ENCODE results near the gene WDFY3. TPM values are rescaled to one million over a fixed set of nuclear protein-coding genes. Genes with fewer than 3 reads are reported as not detected.

The WDFY3 gene
- 12.2 and 20.9 TPM in 2 replicates for total RNA-seq (2014; rRNA removed; shearing (Covaris generic))

GRCh38 chr4:84966382-84967242 lies at the start of gene WDFY3:
TSS of gene WDFY3 (minus strand) at chr4:84966690. CDS start at chr4:84860591, 106,099 bp downstream.
- peak; percentile 88 for DNase-seq (ENCODE audit: low read depth)

- DNase-seq (ENCODE audit: low read depth) = peak; percentile 90
These were observed 39.4 kb upstream of the WDFY3 start for GRCh38 chr4:85005865-85006377.

- DNase-seq (ENCODE audit: low read depth) = no peak
These were observed 33.9 kb upstream of the WDFY3 start for GRCh38 chr4:85000343-85000742.

- DNase-seq (ENCODE audit: low read depth) = peak; percentile 95
These were observed 28.9 kb upstream of the WDFY3 start for GRCh38 chr4:84995386-84995785.

GRCh38 chr4:84994280-84994679 lies 27.8 kb upstream of the WDFY3 start:
- DNase-seq (ENCODE audit: low read depth) = peak; percentile 52

- DNase-seq (ENCODE audit: low read depth) = peak; percentile 86
These were observed 19.5 kb upstream of the WDFY3 start for GRCh38 chr4:84985952-84986351.

- no peak for DNase-seq (ENCODE audit: low read depth)
These were observed 10.9 kb upstream of the WDFY3 start for GRCh38 chr4:84977396-84977795.

GRCh38 chr4:84973856-84974255 lies 7.4 kb upstream of the WDFY3 start:
- no peak for DNase-seq (ENCODE audit: low read depth)

GRCh38 chr4:84971319-84971932 lies 4.9 kb upstream of the WDFY3 start:
- DNase-seq (ENCODE audit: low read depth) = peak; percentile 56

GRCh38 chr4:84968925-84969324 lies 2.4 kb upstream of the WDFY3 start:
- DNase-seq (ENCODE audit: low read depth) = no peak

GRCh38 chr4:84967243-84967690 lies 777 bp upstream of the WDFY3 start:
- peak; percentile 36 for DNase-seq (ENCODE audit: low read depth)

GRCh38 chr4:84965553-84966381 lies 723 bp downstream of the WDFY3 start:
- peak; percentile 56 for DNase-seq (ENCODE audit: low read depth)

GRCh38 chr4:84964995-84965552 lies 1.4 kb downstream of the WDFY3 start:
- no peak for DNase-seq (ENCODE audit: low read depth)

- no peak for DNase-seq (ENCODE audit: low read depth)
These were observed 4.4 kb downstream of the WDFY3 start for GRCh38 chr4:84962102-84962501.

- DNase-seq (ENCODE audit: low read depth) = no peak
These were observed 8.1 kb downstream of the WDFY3 start for GRCh38 chr4:84958434-84958833.

- peak; percentile 34 for DNase-seq (ENCODE audit: low read depth)
These were observed 8.7 kb downstream of the WDFY3 start for GRCh38 chr4:84957514-84958420.

GRCh38 chr4:84956014-84956413 lies 10.5 kb downstream of the WDFY3 start:
- no peak for DNase-seq (ENCODE audit: low read depth)

- no peak for DNase-seq (ENCODE audit: low read depth)
These were observed 11.4 kb downstream of the WDFY3 start for GRCh38 chr4:84954982-84955567.

GRCh38 chr4:84952776-84953175 lies 13.7 kb downstream of the WDFY3 start:
- peak; percentile 11 for DNase-seq (ENCODE audit: low read depth)

- peak; percentile 78 for DNase-seq (ENCODE audit: low read depth)
These were observed 14.5 kb downstream of the WDFY3 start for GRCh38 chr4:84952004-84952403.

Measured in M059J (cell line).